ENCODE measurements around the gene CH25H. TPM values are rescaled to one million over a fixed set of nuclear protein-coding genes. Genes with fewer than 3 reads are reported as not detected.

The CH25H gene
- total RNA-seq, 1 experiment from 2014 or later, result not detected

- no TSS peak for BruUV-seq (replicated peaks)
- Histone ChIP-seq H3K36me3 (ENCODE audit: low read depth, low read length) (no peaks in the 10 kb centered on the region), H3K9ac (ENCODE audit: low read length) (no peak overlapping the region), H3K27ac (ENCODE audit: low read length) (no peak overlapping the region), H3K9me2 (replicated peaks; ENCODE audit: low read length) (no peaks in the 10 kb centered on the region), H3F3A (ENCODE audit: low read length, unreplicated experiment) (no peaks in the 10 kb centered on the region), H3K27me3 (ENCODE audit: low read length) (no peaks in the 10 kb centered on the region), H3K4me2 (ENCODE audit: low read length) (no peak overlapping the region), H2AFZ (ENCODE audit: low read length) (no peak overlapping the region), H3K4me1 (ENCODE audit: insufficient read depth, low read length) (no peaks in the 10 kb centered on the region), H3K79me2 (ENCODE audit: low read length) (no peaks in the 10 kb centered on the region), H3K4me3 (ENCODE audit: low read length) (no peak overlapping the region), H3K9me3 (ENCODE audit: low read length) (no peaks in the 10 kb centered on the region), H4K20me1 (ENCODE audit: low read length) (no peaks in the 10 kb centered on the region)
- intact Hi-C loops (cut with micrococcal nuclease), result no loop called here
- ATAC-seq (no peak), DNase-seq (no peak)
- CTCF ChIA-PET, result no interaction called here
- TF ChIP-seq EZH2phosphoT487 (IDR thresholded peaks at IDR 0.05; ENCODE audit: borderline replicate concordance, low read length) (no peak), CTCF (conservative IDR thresholded peaks at IDR 0.05; ENCODE audit: low read depth, low read length) (no peak), EZH2 (IDR thresholded peaks at IDR 0.05; ENCODE audit: low read length, unreplicated experiment) (no peak)
- POLR2A ChIA-PET (ENCODE audit: unreplicated experiment), result no interaction called here
Measured at GRCh38 chr10:89204621-89205185, 2.4 kb downstream of the CH25H start.

- H3K79me2 ChIP-seq (ENCODE audit: low read length), result no peaks in the 10 kb centered on the region
- no peaks in the 10 kb centered on the region for H3K36me3 ChIP-seq (ENCODE audit: low read depth, low read length)
- ChIA-PET POLR2A (ENCODE audit: unreplicated experiment) (no interaction called here), CTCF (interaction anchor here (0.6 to 0.7 kb wide), 2 partner anchors 271 to 406 kb away, joined by 3 read pairs; no protein-coding TSS in a partner anchor)
- no peaks in the 10 kb centered on the region for H3K9me3 ChIP-seq (ENCODE audit: low read length)
- no peak overlapping the region for H3K27ac ChIP-seq (ENCODE audit: low read length)
- DNase-seq (no peak), ATAC-seq (no peak)
- H3K9ac ChIP-seq (ENCODE audit: low read length), result no peak overlapping the region
- H3K9me2 ChIP-seq (replicated peaks; ENCODE audit: low read length), result no peaks in the 10 kb centered on the region
- no peaks in the 10 kb centered on the region for H3K4me1 ChIP-seq (ENCODE audit: insufficient read depth, low read length)
- TF ChIP-seq CTCF (conservative IDR thresholded peaks at IDR 0.05; ENCODE audit: low read depth, low read length) (no peak), EZH2 (IDR thresholded peaks at IDR 0.05; ENCODE audit: low read length, unreplicated experiment) (no peak), EZH2phosphoT487 (IDR thresholded peaks at IDR 0.05; ENCODE audit: borderline replicate concordance, low read length) (no peak)
- intact Hi-C loops (cut with micrococcal nuclease), result no loop called here
- no TSS peak for BruUV-seq (replicated peaks)
- no peaks in the 10 kb centered on the region for H4K20me1 ChIP-seq (ENCODE audit: low read length)
- no peak overlapping the region for H3K4me3 ChIP-seq (ENCODE audit: low read length)
- no peaks in the 10 kb centered on the region for H3K27me3 ChIP-seq (ENCODE audit: low read length)
- no peak overlapping the region for H3K4me2 ChIP-seq (ENCODE audit: low read length)
- H2AFZ ChIP-seq (ENCODE audit: low read length), result no peak overlapping the region
- H3F3A ChIP-seq (ENCODE audit: low read length, unreplicated experiment), result no peaks in the 10 kb centered on the region
Measured at GRCh38 chr10:89203237-89203636, 3.9 kb downstream of the CH25H start.

- no peaks in the 10 kb centered on the region for H3K36me3 ChIP-seq (ENCODE audit: low read depth, low read length)
- no peaks in the 10 kb centered on the region for H3K27me3 ChIP-seq (ENCODE audit: low read length)
- H3K9me2 ChIP-seq (replicated peaks; ENCODE audit: low read length), result no peaks in the 10 kb centered on the region
- intact Hi-C loops (cut with micrococcal nuclease), result no loop called here
- TF ChIP-seq EZH2 (IDR thresholded peaks at IDR 0.05; ENCODE audit: low read length, unreplicated experiment), result no peak
- no peak for TF ChIP-seq CTCF (conservative IDR thresholded peaks at IDR 0.05; ENCODE audit: low read depth, low read length)
- TF ChIP-seq EZH2phosphoT487 (IDR thresholded peaks at IDR 0.05; ENCODE audit: borderline replicate concordance, low read length), result no peak
- no TSS peak for BruUV-seq (replicated peaks)
- ATAC-seq, result no peak
- no peaks in the 10 kb centered on the region for H3K4me1 ChIP-seq (ENCODE audit: insufficient read depth, low read length)
- no peak overlapping the region for H2AFZ ChIP-seq (ENCODE audit: low read length)
- no peaks in the 10 kb centered on the region for H3K79me2 ChIP-seq (ENCODE audit: low read length)
- CTCF ChIA-PET, result no interaction called here
- no peak for DNase-seq
- H3K9me3 ChIP-seq (ENCODE audit: low read length), result no peaks in the 10 kb centered on the region
- no peak overlapping the region for H3K4me3 ChIP-seq (ENCODE audit: low read length)
- H4K20me1 ChIP-seq (ENCODE audit: low read length), result no peaks in the 10 kb centered on the region
- H3K27ac ChIP-seq (ENCODE audit: low read length), result no peak overlapping the region
- no peaks in the 10 kb centered on the region for H3F3A ChIP-seq (ENCODE audit: low read length, unreplicated experiment)
- POLR2A ChIA-PET (ENCODE audit: unreplicated experiment), result no interaction called here
- H3K9ac ChIP-seq (ENCODE audit: low read length), result no peak overlapping the region
- H3K4me2 ChIP-seq (ENCODE audit: low read length), result no peak overlapping the region
Measured at GRCh38 chr10:89202033-89202425, 5.1 kb downstream of the CH25H start.
